Mesenchymal stem cell (in vitro differentiated cells and primary cell): ENCODE data around the gene CRHR2.
A peak's percentile ranks its signal among the peaks of the same experiment; 100 is the strongest.

ENCODE experiments used
- DNase-seq: peaks from one replicate; pipeline ENCODE4 v3.0.0-alpha.2; 2013
- H2AFZ ChIP-seq: one replicate; pipeline ENCODE4 v1.6.1; 2013; ENCODE audit warnings: low read depth, mild to moderate bottlenecking, control low read depth, inconsistent platforms, low read length, moderate library complexity
- H2AK5ac ChIP-seq: 2 replicates; pipeline ENCODE4 v1.6.1; 2013; ENCODE audit warnings: low read length, moderate library complexity, mild to moderate bottlenecking, inconsistent platforms; ENCODE audit not compliant: severe bottlenecking
- H2BK120ac ChIP-seq: one replicate; pipeline ENCODE4 v1.6.1; 2013; ENCODE audit warnings: low read depth, mild to moderate bottlenecking, inconsistent platforms, low read length, moderate library complexity
- H2BK12ac ChIP-seq, 2 experiments: one replicate each; pipeline ENCODE4 v1.6.1; 2013; ENCODE audit warnings: inconsistent platforms in 2 of 2, low read length in 2 of 2, mild to moderate bottlenecking in 2 of 2, moderate library complexity in 2 of 2, control low read depth in 1 of 2
- H2BK15ac ChIP-seq: one replicate; pipeline ENCODE4 v1.6.1; 2013; ENCODE audit warnings: mild to moderate bottlenecking, low read depth, inconsistent platforms; ENCODE audit not compliant: poor library complexity, severe bottlenecking
- H2BK5ac ChIP-seq: 2 replicates; pipeline ENCODE4 v1.6.1; 2013; ENCODE audit warnings: low read depth, mild to moderate bottlenecking, low read length, control low read depth, inconsistent platforms; ENCODE audit not compliant: poor library complexity, severe bottlenecking
- H3K14ac ChIP-seq, 2 experiments: one replicate each; pipeline ENCODE4 v1.6.1; 2013; ENCODE audit warnings: inconsistent platforms in 2 of 2, low read length in 2 of 2, control low read depth in 1 of 2, mild to moderate bottlenecking in 1 of 2, moderate library complexity in 1 of 2
- H3K18ac ChIP-seq, 2 experiments: one replicate each; pipeline ENCODE4 v1.6.1; 2013; ENCODE audit warnings: inconsistent platforms in 2 of 2, low read length in 2 of 2, control low read depth in 1 of 2, low read depth in 1 of 2, mild to moderate bottlenecking in 1 of 2
- H3K23ac ChIP-seq, 2 experiments: one replicate each; pipeline ENCODE4 v1.6.1; 2013; ENCODE audit warnings: inconsistent platforms in 2 of 2, low read length in 2 of 2, mild to moderate bottlenecking in 2 of 2, moderate library complexity in 2 of 2, control low read depth in 1 of 2
- H3K27ac ChIP-seq: 2 replicates; pipeline ENCODE4 v1.5.1; 2013; ENCODE audit warnings: mild to moderate bottlenecking, moderate library complexity, low read length, control low read depth, inconsistent platforms; ENCODE audit not compliant: poor library complexity, severe bottlenecking
- H3K27me3 ChIP-seq, 2 experiments: 2 replicates each; pipeline versions ENCODE4 v1.6.1 to v1.7.0; 2013; ENCODE audit warnings: low read length in 2 of 2, mild to moderate bottlenecking in 2 of 2, moderate library complexity in 2 of 2, control low read depth in 1 of 2, inconsistent platforms in 1 of 2; ENCODE audit not compliant: control insufficient read depth in 1 of 2, insufficient read depth in 1 of 2
- H3K36me3 ChIP-seq, 2 experiments: 2 replicates each; pipeline versions ENCODE4 v1.6.1 to v1.7.0; 2013; ENCODE audit warnings: low read length in 2 of 2, control low read depth in 1 of 2, inconsistent platforms in 1 of 2, low read depth in 1 of 2, mild to moderate bottlenecking in 1 of 2; ENCODE audit not compliant: insufficient read depth in 2 of 2, control insufficient read depth in 1 of 2
- H3K4ac ChIP-seq, 2 experiments: one replicate each; pipeline ENCODE4 v1.6.1; 2013; ENCODE audit warnings: inconsistent platforms in 2 of 2, low read length in 2 of 2, mild to moderate bottlenecking in 2 of 2, moderate library complexity in 2 of 2, control low read depth in 1 of 2, low read depth in 1 of 2
- H3K4me1 ChIP-seq: 2 replicates; pipeline ENCODE4 v1.6.1; 2013; ENCODE audit warnings: low read depth, low read length, control low read depth; ENCODE audit not compliant: control insufficient read depth, insufficient read depth
- H3K4me2 ChIP-seq: 2 replicates; pipeline ENCODE4 v1.6.1; 2013; ENCODE audit warnings: low read length, mild to moderate bottlenecking, inconsistent platforms; ENCODE audit not compliant: poor library complexity, severe bottlenecking
- H3K4me3 ChIP-seq, 2 experiments: 2 replicates each; pipeline versions ENCODE4 v1.5.1 to v1.7.0; 2013; ENCODE audit warnings: low read length in 2 of 2, mild to moderate bottlenecking in 2 of 2, control low read depth in 1 of 2, low read depth in 1 of 2; ENCODE audit not compliant: insufficient read depth in 1 of 2
- H3K79me1 ChIP-seq: replicated peaks from 2 replicates; pipeline ENCODE4 v1.6.1; 2013; ENCODE audit warnings: mild to moderate bottlenecking, control low read depth, low read length, inconsistent platforms; ENCODE audit not compliant: poor library complexity, severe bottlenecking
- H3K9ac ChIP-seq: 2 replicates; pipeline ENCODE4 v1.7.0; 2013; ENCODE audit warnings: mild to moderate bottlenecking, low read length, moderate library complexity
- H3K9me3 ChIP-seq: 2 replicates; pipeline ENCODE4 v1.7.0; 2013; ENCODE audit warnings: mild to moderate bottlenecking, low read length; ENCODE audit not compliant: control insufficient read depth
- H4K8ac ChIP-seq: one replicate; pipeline ENCODE4 v1.6.1; 2013; ENCODE audit warnings: inconsistent platforms, mild to moderate bottlenecking, low read length, moderate library complexity
- H4K91ac ChIP-seq: one replicate; pipeline ENCODE4 v1.6.1; 2013; ENCODE audit warnings: mild to moderate bottlenecking, low read length, inconsistent platforms
- WGBS: methylation state at CpG from one replicate; pipeline ENCODE4 v1.1.7; 2013; ENCODE audit warnings: mixed read lengths; 5-methylcytosine and 5-hydroxymethylcytosine counted together

CRHR2 gene

DNA sequence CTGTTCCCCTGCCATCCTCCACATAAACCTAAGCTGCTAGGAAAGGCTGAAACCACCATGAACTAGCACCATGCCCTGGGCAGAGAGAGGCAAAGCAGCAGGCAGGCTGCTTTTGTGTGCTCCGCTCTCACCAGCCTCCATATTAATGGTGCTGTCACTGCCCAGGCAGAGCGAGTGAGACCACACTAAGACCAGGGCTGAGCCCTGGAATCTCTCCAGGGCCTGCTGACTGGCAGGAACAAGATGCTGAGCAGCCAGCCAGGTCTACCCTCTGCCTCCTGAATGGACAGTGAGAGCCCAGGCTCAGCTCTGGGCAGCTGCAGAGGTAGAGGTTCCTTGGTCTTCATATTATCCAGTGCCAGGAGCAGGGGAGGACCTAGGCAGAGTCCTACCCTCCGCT lies 1.6 kb upstream of the CRHR2 start:
- no peak overlapping the region for H3K4me2 ChIP-seq
- no peak for DNase-seq
- 85% methylated on average over 3 of the region's 3 CpGs for WGBS

DNA sequence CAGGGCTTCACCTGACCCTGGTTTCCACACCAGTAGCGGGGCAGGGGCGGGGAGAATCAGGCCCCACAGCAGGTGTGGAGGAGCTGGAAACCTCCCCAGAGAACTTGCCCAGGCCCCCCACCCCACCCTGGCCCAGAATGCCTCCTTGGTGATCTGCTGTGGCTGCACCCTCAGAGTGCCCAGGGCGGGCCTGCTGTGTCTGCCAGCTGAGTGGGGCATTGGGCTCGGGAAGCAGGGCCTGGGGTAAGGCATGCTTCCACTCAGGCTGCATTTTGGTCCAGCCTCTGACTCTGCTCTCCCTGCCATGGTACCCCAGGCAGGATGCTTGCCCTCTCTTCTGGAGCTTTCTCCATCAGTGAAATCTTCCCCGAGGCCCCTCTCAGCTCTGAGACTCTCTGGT lies 1.1 kb upstream of the CRHR2 start:
- H3K4ac ChIP-seq, result no peak overlapping the region
- H3K14ac ChIP-seq, result no peak overlapping the region
- no peak for DNase-seq
- no peak overlapping the region for H2BK12ac ChIP-seq
- peaks cover 14% of the 10 kb centered on the region for H3K4me1 ChIP-seq
- H3K23ac ChIP-seq, result no peak overlapping the region
- no peaks in the 10 kb centered on the region for H3K79me1 ChIP-seq
- peaks cover 85% of the 10 kb centered on the region in 2 experiments for H3K27me3 ChIP-seq
- H3K36me3 ChIP-seq, result no peaks in the 10 kb centered on the region
- 84% methylated on average over 5 of the region's 5 CpGs for WGBS
- no peak overlapping the region for H2BK120ac ChIP-seq
- H3K4me3 ChIP-seq, result no peak overlapping the region
- no peak overlapping the region for H3K27ac ChIP-seq
- no peak overlapping the region for H2BK15ac ChIP-seq
- no peak overlapping the region for H2AFZ ChIP-seq
- H2BK5ac ChIP-seq, result no peak overlapping the region
- H4K8ac ChIP-seq, result no peak overlapping the region
- no peaks in the 10 kb centered on the region for H3K9me3 ChIP-seq
- no peak overlapping the region for H4K91ac ChIP-seq
- H3K4me2 ChIP-seq, result no peak overlapping the region
- no peak overlapping the region for H3K18ac ChIP-seq
- no peak overlapping the region for H2AK5ac ChIP-seq
- no peak overlapping the region for H3K9ac ChIP-seq

More for the DNA sequence above, 1.6 kb upstream of the CRHR2 start:
- Histone ChIP-seq H3K79me1 (no peaks in the 10 kb centered on the region), H2BK12ac (no peak overlapping the region), H2BK15ac (no peak overlapping the region), H3K14ac (no peak overlapping the region), H3K23ac (peak overlapping the region in 1 of 2 experiments; percentile 85), H2BK120ac (no peak overlapping the region), H3K27ac (no peak overlapping the region), H3K9ac (no peak overlapping the region), H3K18ac (no peak overlapping the region), H4K91ac (no peak overlapping the region), H4K8ac (no peak overlapping the region), H3K4me1 (peaks cover 16% of the 10 kb centered on the region), H2AK5ac (no peak overlapping the region), H2AFZ (no peak overlapping the region), H3K4ac (no peak overlapping the region), H3K4me3 (no peak overlapping the region), H3K27me3 (peaks cover 82 to 84% of the 10 kb centered on the region in 2 experiments), H3K9me3 (no peaks in the 10 kb centered on the region), H2BK5ac (no peak overlapping the region), H3K36me3 (no peaks in the 10 kb centered on the region)

DNA sequence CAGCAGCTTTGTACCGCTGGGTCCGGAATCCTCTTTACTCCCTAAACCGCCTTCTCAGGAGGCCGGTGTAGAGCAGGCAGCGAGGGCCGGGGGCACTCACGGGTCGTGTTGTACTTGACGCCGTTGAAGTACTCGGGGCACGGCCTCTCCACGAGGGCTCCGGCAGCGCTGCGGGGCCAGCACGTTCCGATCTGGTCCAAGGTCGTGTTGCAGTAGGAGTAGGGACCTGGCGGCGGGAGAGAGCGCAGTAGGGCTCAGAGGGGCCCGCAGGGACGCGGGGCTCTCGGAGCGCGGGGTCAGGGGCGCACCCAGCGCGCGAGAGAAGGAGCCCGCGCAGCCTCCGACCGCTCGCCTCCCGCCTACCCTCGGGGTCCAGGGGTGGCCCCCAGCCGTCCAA lies 443 bp downstream of the CRHR2 start:
- Histone ChIP-seq H3K27me3 (peaks cover 91 to 96% of the 10 kb centered on the region in 2 experiments), H3K4ac (no peak overlapping the region), H2BK12ac (no peak overlapping the region), H3K4me2 (peak overlapping the region; percentile 41), H2BK5ac (no peak overlapping the region), H2BK120ac (no peak overlapping the region), H3K14ac (no peak overlapping the region), H3K9ac (no peak overlapping the region), H2BK15ac (no peak overlapping the region), H3K9me3 (no peaks in the 10 kb centered on the region), H3K27ac (no peak overlapping the region), H3K36me3 (no peaks in the 10 kb centered on the region), H3K4me1 (peaks cover 14% of the 10 kb centered on the region), H2AFZ (no peak overlapping the region), H3K23ac (no peak overlapping the region), H3K4me3 (peak overlapping the region in 1 of 2 experiments; percentile 41), H4K8ac (no peak overlapping the region), H3K79me1 (no peaks in the 10 kb centered on the region), H2AK5ac (no peak overlapping the region), H4K91ac (no peak overlapping the region), H3K18ac (no peak overlapping the region)
- DNase-seq, result no peak
- under 1% methylated on average over 31 of the region's 40 CpGs for WGBS

GRCh38 chr7:30681331-30681797 lies 892 bp downstream of the CRHR2 start:
- H3K4me2 ChIP-seq, result no peak overlapping the region

More at GRCh38 chr7:30681331-30681797, 892 bp downstream of the CRHR2 start:
- Histone ChIP-seq H2BK15ac (no peak overlapping the region), H3K79me1 (no peaks in the 10 kb centered on the region), H2BK5ac (no peak overlapping the region), H2BK120ac (no peak overlapping the region), H3K27ac (no peak overlapping the region), H3K14ac (no peak overlapping the region), H4K91ac (no peak overlapping the region), H2BK12ac (no peak overlapping the region), H3K4me3 (no peak overlapping the region), H3K36me3 (no peaks in the 10 kb centered on the region), H3K18ac (no peak overlapping the region), H2AK5ac (no peak overlapping the region), H3K9ac (no peak overlapping the region), H3K9me3 (no peaks in the 10 kb centered on the region), H3K4me1 (peaks cover 14% of the 10 kb centered on the region), H3K27me3 (peaks cover 94 to 100% of the 10 kb centered on the region in 2 experiments), H3K4ac (no peak overlapping the region), H4K8ac (no peak overlapping the region), H2AFZ (no peak overlapping the region), H3K23ac (no peak overlapping the region)
- no peak for DNase-seq
- WGBS, result 25% methylated on average over 16 of the region's 16 CpGs
